SK-MEL-5 (cell line): Measurements from ENCODE around the gene TOMM40L. TPM values are rescaled to one million over a fixed set of nuclear protein-coding genes. Genes with fewer than 3 reads are reported as not detected.

Experiments used
- DNase-seq: peaks from one replicate; pipeline ENCODE4 v3.0.0-alpha.2; 2016; ENCODE audit warnings: low read depth, low spot score
- in situ Hi-C: cut with HindIII; loops from 2 replicates; pipeline ENCODE4 v1.10.0; 2016; ENCODE audit warnings: low sequenced_read_pairs, high pct_unique_total_duplicates, low pct_unique_long_range_greater_than_20kb
- polyA plus RNA-seq, 2 experiments: library from polyadenylated mRNA; depleted of rRNA; stranded (reverse); fragments of >200 nt; gene quantifications; 2 replicates each; pipeline ENCODE4 v1.2.3, GENCODE V29; 2015
- total RNA-seq: library from RNA; depleted of rRNA; stranded (reverse); fragments of >200 nt; shearing (Covaris generic); gene quantifications from 2 replicates; pipeline ENCODE4 v1.2.3, GENCODE V29; 2014; rRNA removed

Gene TOMM40L
- total RNA-seq: 11.3 and 11.7 TPM in 2 replicates
- 10.4 and 11.3 TPM in 2 replicates for polyA plus RNA-seq (2015; cell fraction: cytosol; rRNA removed)
- 21.3 and 26.4 TPM in 2 replicates for polyA plus RNA-seq (2015; cell fraction: nucleus; rRNA removed)

DNA sequence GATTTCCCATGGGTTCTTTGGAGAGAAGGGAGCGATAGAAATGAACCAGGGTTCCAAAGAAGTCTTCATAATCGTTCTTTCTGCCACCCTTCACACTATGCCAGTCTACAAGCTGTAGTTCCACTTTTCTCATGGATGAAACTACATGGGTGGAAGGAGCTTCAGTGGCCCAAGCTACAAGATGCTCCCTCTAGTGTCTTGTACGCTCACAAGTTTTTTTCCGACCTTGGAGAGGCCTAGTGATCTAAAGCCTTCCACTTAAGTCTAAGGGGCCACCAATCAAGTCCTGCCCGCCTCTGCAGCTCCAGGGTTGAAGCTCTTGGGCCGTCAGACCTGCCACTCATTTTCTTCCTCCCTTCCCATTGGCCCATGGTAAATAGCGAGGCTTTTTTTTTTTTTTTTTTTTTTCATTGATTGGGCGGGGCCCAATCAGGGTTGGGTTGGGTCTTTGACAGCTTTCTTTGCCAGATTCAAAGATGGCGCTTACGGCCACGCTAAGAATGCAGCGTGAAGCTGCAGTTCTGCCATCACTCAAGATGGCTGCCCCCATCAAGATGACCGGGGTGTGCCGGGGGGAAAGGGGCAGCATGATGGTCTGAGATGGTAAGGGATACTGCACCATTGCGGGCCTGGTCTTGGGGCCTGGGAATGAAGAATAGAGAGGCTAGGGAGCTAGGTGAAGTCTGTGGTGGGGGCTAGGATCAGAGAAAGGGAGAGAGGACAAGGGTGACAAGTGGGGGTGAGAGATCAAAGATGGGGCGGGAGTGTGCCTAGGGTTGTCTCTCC lies at the start of gene TOMM40L:
Gene TOMM40L (plus strand): TSS at position 527 of the 786 bp plus-strand sequence. CDS start 430 bp downstream, outside the sequence.
- peak; percentile 100 for DNase-seq
- in situ Hi-C loops: no loop called here

DNA sequence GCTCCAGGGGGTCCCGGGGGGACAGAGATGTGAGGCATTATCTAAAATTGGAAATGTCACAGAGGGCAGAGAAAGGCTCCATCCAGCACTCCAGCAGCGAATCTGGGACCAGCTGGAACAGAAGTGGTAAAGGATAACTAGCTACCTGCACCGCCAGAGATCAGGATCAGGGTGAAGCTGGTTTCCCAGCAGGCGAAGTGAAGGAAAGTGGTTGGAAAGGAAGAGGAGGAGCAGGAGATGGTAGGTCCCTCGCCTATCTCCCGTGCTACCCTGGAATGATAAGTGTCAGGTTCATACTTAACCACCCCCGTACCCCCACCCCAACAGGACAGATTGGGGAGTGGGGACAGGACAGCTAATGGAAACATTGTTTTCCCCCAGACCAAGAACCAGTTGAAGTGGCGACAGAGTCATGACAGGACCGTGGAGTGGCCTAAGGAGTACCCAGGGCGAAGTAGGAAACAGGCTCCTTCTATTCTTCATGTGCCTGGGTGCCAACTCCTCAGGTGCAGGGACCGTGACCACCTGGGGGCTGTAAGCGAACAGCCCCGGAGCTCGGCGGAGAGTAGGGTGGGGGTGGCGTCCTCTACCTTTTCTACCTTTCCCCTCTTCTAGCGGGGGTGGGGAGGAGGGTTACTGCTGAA lies 49.3 kb upstream of the TOMM40L start:
- no peak for DNase-seq
- in situ Hi-C loops: no loop called here

GRCh38 chr1:161177112-161177935 lies 48.5 kb upstream of the TOMM40L start, which contains the start of gene B4GALT3:
TSS of gene B4GALT3 (minus strand) at chr1:161177507. CDS start at chr1:161176060, 1,447 bp downstream.
- in situ Hi-C loops: no loop called here

GRCh38 chr1:161177936-161178244 lies 48.0 kb upstream of the TOMM40L start:
- DNase-seq: no peak

More at GRCh38 chr1:161177112-161177935, 48.5 kb upstream of the TOMM40L start, which contains the start of gene B4GALT3:
- DNase-seq: peak; percentile 73

GRCh38 chr1:161179698-161180097 lies 46.2 kb upstream of the TOMM40L start:
- DNase-seq: no peak
- in situ Hi-C loops: no loop called here

More at GRCh38 chr1:161177936-161178244, 48.0 kb upstream of the TOMM40L start:
- in situ Hi-C loops: no loop called here

DNA sequence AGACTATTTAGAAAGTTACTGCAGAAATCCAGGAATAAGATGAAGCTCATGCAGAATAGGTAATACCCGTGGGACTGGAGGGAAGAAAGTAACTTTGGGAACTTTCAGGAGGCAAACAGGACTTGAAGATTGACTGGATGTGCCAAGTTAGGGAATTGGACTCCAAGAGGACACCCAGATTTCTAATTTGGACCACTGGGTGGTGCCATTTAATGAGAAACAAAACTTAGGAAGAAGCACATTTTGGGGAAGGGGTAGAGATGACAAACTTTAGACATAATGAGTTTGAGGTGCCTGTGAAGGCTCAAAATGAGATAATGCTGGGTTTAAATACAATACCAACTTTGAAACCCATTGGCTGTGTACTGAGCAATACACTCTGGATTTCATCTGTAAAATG lies 45.2 kb upstream of the TOMM40L start:
- DNase-seq: peak; percentile 62
- in situ Hi-C loops: no loop called here

DNA sequence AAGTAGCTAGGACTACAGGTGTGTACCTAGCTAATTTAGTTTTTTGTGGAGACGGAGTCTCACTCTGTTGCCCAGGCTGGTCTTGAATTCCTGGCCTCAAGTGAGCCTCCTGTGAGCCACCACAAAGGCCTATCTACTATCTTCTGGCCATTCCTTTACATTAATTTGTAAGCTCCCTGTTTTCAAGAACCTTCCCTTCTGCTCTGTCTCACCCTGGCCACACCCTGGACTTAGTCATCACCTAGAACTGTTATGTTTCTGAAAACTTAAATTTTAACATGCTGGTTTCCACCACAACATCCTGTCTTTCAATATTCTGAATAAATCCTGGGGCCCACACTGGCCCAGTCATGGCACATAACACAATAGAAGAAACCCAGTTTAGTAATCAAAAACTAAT lies 43.6 kb upstream of the TOMM40L start:
- no peak for DNase-seq
- in situ Hi-C loops: no loop called here

DNA sequence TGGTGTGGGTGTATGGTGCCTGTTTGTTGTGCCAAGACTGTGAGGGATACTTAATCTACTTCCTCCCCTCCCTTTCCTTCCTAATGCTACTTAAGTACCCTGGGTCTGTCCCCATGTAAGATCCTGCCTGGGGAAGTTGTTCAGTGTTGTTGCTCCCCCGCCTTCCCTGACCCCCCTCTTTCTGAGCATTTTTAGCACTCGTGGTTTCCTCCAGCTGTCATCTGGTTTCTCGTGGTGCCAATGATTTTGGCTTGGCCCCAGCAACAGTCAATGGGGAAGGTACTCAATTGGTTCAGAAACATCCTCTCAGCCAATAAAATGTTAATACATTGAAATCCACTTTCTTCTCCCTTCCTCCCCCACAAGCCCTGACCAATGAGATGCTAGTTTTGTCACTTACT lies 40.6 kb upstream of the TOMM40L start:
- DNase-seq: peak; percentile 94

GRCh38 chr1:161185732-161186311 lies 40.0 kb upstream of the TOMM40L start:
- in situ Hi-C loops: no loop called here
- no peak for DNase-seq

More for the DNA sequence above, 40.6 kb upstream of the TOMM40L start:
- in situ Hi-C loops: no loop called here

GRCh38 chr1:161187311-161187710 lies 38.5 kb upstream of the TOMM40L start:
- in situ Hi-C loops: no loop called here
- DNase-seq: no peak

- DNase-seq: no peak
- in situ Hi-C loops: no loop called here
Measured at GRCh38 chr1:161188381-161188780, 37.5 kb upstream of the TOMM40L start.

GRCh38 chr1:161189036-161189435 lies 36.8 kb upstream of the TOMM40L start:
- in situ Hi-C loops: no loop called here
- no peak for DNase-seq

- in situ Hi-C loops: no loop called here
- no peak for DNase-seq
Measured at GRCh38 chr1:161190962-161191521, 34.8 kb upstream of the TOMM40L start.

DNA sequence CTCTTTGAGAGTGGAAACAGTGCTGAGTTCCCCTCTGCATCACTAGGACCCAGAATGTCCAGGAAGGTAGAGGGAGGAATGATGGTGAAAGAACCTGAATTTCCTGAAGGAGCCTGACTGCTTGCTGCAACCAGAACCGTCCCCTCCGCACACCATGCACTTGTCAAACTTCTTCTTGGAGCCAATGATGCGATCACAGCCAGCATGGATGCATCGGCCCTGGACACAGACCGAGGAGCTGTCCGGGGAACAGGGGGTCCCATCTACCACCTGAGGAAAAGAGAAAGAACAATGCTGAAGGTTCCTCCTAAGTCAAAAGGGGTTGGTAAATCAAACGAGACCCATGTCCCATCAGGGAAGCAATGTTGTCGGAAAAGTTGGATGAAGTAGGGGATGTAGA lies 33.9 kb upstream of the TOMM40L start:
- no peak for DNase-seq
- in situ Hi-C loops: no loop called here

- peak; percentile 84 for DNase-seq
- in situ Hi-C loops: no loop called here
Measured at GRCh38 chr1:161192476-161193465, 33.1 kb upstream of the TOMM40L start.

GRCh38 chr1:161193561-161194235 lies 32.2 kb upstream of the TOMM40L start:
- in situ Hi-C loops: no loop called here
- DNase-seq: no peak
